ENCODE results near the gene HTR5A. TPM values are rescaled to one million over a fixed set of nuclear protein-coding genes. Genes with fewer than 3 reads are reported as not detected.

Gene HTR5A
- total and polyA plus RNA-seq, 2 experiments from 2014 or later: not detected

GRCh38 chr7:155136619-155137243 lies 66.6 kb downstream of the HTR5A start (continued):
- no peak for TF ChIP-seq ZNF462 (CRISPR knock-in tag; IDR thresholded peaks at IDR 0.05)
- no peak for TF ChIP-seq CTCF (conservative IDR thresholded peaks at IDR 0.05; ENCODE audit: low read depth in 2 of 2)
- TF ChIP-seq EZH2phosphoT487 (IDR thresholded peaks at IDR 0.05; ENCODE audit: unreplicated experiment): no peak
- TF ChIP-seq ETS1 (IDR thresholded peaks at IDR 0.05): no peak

Small RNA genes within 50 kb of the gene (small RNA-seq; reads per million reads assigned to genes)
- not detected for gene AC092628.1 (ENCODE audit: low replicate concordance)

Other genes starting within 250 kb of the HTR5A start
- 32.8 and 36.9 TPM in 2 replicates for gene PAXIP1, start 67.2 kb upstream of the HTR5A start, total RNA-seq (2014; rRNA removed; shearing (Covaris generic))
- gene PAXIP1, start 67.2 kb upstream of the HTR5A start, polyA plus RNA-seq (2016; fragmentation: Nextera tagmentation; extraction: Ambion mirVana): 11.2 and 12.5 TPM in 2 replicates
- 106 and 131 TPM in 2 replicates for gene INSIG1, start 227.6 kb downstream of the HTR5A start, total RNA-seq (2014; rRNA removed; shearing (Covaris generic))
- 70.3 and 71.5 TPM in 2 replicates for gene INSIG1, start 227.6 kb downstream of the HTR5A start, polyA plus RNA-seq (2016; fragmentation: Nextera tagmentation; extraction: Ambion mirVana)

All from GM23338 (cell line).